ENCODE measurements around the gene PIP5KL1. TPM values are rescaled to one million over a fixed set of nuclear protein-coding genes. Genes with fewer than 3 reads are reported as not detected.

Gene PIP5KL1
- total and polyA plus RNA-seq, 4 donors, result 2.0 to 9.0 (median 4.9) TPM

DNA sequence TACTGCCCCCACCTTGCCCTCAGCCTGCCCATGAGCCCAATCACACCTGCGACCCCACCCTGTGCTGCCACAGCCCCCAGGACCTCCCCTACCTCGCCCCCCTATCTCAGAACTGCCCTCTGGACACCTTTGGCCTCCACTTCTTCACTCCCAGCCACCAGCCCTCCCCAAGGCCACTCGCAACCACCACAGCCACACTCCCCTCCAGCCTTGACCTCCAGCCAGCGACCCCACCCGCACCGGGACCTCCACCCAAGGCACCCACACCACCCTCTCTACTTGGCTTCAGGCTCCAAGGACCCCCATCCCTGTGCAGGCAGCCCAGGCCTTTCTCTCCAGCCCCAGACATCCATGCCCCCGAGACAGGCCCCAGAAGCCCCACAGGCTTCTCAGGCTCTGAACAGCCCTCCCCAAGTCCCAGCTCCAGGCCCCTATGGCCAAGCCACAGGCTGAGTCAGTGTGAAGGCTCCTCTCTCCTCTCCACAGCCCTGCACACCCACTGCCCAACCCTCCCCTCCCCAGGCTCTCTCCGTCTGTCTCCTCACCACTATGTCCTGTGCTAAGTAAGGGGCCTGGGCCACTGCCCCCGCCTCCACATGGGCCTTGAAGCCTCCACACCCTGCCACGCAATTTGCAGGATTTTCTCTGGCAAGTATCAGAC lies 55.1 kb downstream of the PIP5KL1 start:
- DNase-seq (no peak), ATAC-seq (ENCODE audit: insufficient read depth, low FRiP score) (no peak)
- peak overlapping the region; percentile 38 to 64 for H3K27ac ChIP-seq (ENCODE audit: low read depth in 1 of 2, low read length in 1 of 2)
- peaks cover 0 to 44% (median 20%) of the 10 kb centered on the region in 5 donors for H3K4me1 ChIP-seq (ENCODE audit: control insufficient read depth in 5 of 5, insufficient read depth in 5 of 5, low read length in 5 of 5)
- H3K27me3 ChIP-seq (ENCODE audit: control insufficient read depth in 3 of 3, insufficient read depth in 3 of 3, low read length in 2 of 3), result no peaks in the 10 kb centered on the region
- no peak overlapping the region for H3K4me3 ChIP-seq
- no peaks in the 10 kb centered on the region for H3K9me3 ChIP-seq (ENCODE audit: control insufficient read depth in 4 of 4, insufficient read depth in 3 of 4, low read length in 3 of 4)
- TF ChIP-seq, protein P1, sequence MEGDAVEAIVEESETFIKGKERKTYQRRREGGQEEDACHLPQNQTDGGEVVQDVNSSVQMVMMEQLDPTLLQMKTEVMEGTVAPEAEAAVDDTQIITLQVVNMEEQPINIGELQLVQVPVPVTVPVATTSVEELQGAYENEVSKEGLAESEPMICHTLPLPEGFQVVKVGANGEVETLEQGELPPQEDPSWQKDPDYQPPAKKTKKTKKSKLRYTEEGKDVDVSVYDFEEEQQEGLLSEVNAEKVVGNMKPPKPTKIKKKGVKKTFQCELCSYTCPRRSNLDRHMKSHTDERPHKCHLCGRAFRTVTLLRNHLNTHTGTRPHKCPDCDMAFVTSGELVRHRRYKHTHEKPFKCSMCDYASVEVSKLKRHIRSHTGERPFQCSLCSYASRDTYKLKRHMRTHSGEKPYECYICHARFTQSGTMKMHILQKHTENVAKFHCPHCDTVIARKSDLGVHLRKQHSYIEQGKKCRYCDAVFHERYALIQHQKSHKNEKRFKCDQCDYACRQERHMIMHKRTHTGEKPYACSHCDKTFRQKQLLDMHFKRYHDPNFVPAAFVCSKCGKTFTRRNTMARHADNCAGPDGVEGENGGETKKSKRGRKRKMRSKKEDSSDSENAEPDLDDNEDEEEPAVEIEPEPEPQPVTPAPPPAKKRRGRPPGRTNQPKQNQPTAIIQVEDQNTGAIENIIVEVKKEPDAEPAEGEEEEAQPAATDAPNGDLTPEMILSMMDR (IDR thresholded peaks at IDR 0.05; ENCODE audit: control extremely low read depth, extremely low read depth), result no peak
- no peak overlapping the region for H3K9ac ChIP-seq (ENCODE audit: insufficient read depth in 1 of 2, low read length in 2 of 2)
- 70 to 81% methylated on average over 10 of the region's 10 CpGs for WGBS, 2 donors
- peaks cover 0 to 20% (median 6%) of the 10 kb centered on the region in 4 donors for H3K36me3 ChIP-seq (ENCODE audit: control insufficient read depth in 4 of 4, insufficient read depth in 4 of 4, low read length in 4 of 4)

DNA sequence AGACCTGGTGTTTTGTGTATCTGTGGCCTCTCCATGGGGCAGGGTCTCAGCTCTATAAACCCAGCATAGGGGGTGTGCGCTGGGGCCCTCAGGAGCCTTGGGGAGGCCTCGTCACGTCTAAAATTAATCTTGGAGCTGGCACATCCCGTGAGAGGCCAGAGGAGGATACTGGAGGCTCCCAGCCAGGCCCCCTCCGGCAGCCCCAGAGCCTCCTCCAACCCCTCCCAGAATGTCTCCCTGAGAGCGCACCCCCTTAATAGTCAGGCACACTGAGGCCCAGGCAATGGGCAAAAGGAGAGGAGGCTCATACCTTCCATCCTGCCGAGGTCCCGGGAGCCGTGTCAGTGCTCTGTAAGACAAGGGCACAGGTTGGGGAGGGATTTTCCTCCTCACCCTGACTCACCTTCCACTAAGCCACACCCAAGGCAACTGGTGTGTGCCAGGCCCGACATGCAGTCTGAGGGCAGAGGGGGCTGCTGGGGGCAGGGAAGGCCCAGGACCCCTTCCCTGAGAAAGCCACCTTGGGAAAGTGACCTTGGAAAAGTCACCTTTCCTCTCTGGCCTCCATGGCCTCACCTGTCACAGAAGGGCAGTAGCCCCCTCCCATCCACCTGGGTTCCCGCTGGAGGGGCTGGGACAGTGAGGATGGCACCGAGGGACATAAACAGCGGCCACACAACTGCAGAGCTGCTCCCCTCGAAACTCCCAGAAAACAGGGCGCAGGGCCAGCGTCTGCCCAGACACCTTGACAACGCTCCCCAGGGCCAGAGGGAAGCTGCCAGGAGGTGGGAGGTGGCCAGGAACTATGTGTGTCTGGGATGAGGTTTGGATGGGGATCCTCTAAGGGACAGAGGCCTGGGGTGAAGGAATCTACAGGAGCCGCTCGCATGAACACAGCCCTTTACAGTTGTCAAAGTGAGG lies 56.0 kb downstream of the PIP5KL1 start:
- peaks cover 0 to 20% (median 7%) of the 10 kb centered on the region in 4 donors for H3K36me3 ChIP-seq (ENCODE audit: control insufficient read depth in 4 of 4, insufficient read depth in 4 of 4, low read length in 4 of 4)
- WGBS, 2 donors, result 68 to 87% methylated on average over 18 to 19 of the region's 19 CpGs
- no peaks in the 10 kb centered on the region for H3K27me3 ChIP-seq (ENCODE audit: control insufficient read depth in 3 of 3, insufficient read depth in 3 of 3, low read length in 2 of 3)
- H3K9ac ChIP-seq (ENCODE audit: insufficient read depth in 1 of 2, low read length in 2 of 2), result no peak overlapping the region
- TF ChIP-seq, protein P1 (IDR thresholded peaks at IDR 0.05; ENCODE audit: control extremely low read depth, extremely low read depth), result no peak
- H3K4me3 ChIP-seq, result no peak overlapping the region
- H3K9me3 ChIP-seq (ENCODE audit: control insufficient read depth in 4 of 4, insufficient read depth in 3 of 4, low read length in 3 of 4), result no peaks in the 10 kb centered on the region
- ATAC-seq (ENCODE audit: insufficient read depth, low FRiP score) (no peak), DNase-seq (no peak)
- peaks cover 0 to 44% (median 20%) of the 10 kb centered on the region in 5 donors for H3K4me1 ChIP-seq (ENCODE audit: control insufficient read depth in 5 of 5, insufficient read depth in 5 of 5, low read length in 5 of 5)
- peak overlapping the region; percentile 38 to 64 for H3K27ac ChIP-seq (ENCODE audit: low read depth in 1 of 2, low read length in 1 of 2)

DNA sequence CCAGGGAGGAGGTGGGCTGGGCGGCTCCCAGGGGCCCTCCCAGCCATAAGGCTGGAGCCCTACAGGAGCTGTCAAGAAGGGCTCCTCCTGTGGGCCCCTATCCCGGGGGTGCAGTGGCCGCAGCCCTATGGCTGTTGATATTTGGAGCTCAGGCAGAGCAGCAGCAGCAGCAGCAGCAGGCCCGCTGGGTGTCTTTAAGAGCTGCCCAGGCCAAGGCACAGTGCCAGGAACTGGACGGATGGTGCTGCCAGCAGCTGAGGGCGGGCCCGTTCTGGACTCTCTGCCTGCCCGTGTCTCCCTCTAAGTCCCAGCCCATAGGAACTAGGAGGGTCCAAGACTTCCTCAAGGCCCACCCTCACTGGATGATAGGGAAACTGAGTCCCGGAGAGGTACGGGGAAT lies 56.7 kb downstream of the PIP5KL1 start:
- ATAC-seq (ENCODE audit: insufficient read depth, low FRiP score), result no peak
- H3K4me1 ChIP-seq (ENCODE audit: control insufficient read depth in 5 of 5, insufficient read depth in 5 of 5, low read length in 5 of 5), result peaks cover 0 to 44% (median 20%) of the 10 kb centered on the region in 5 donors
- no peak overlapping the region for H3K9ac ChIP-seq (ENCODE audit: insufficient read depth in 1 of 2, low read length in 2 of 2)
- DNase-seq, result peak; percentile 46 to 60 (median 49)
- no peak overlapping the region for H3K4me3 ChIP-seq
- H3K36me3 ChIP-seq (ENCODE audit: control insufficient read depth in 4 of 4, insufficient read depth in 4 of 4, low read length in 4 of 4), result peaks cover 0 to 22% (median 9%) of the 10 kb centered on the region in 4 donors
- TF ChIP-seq, protein P1 (IDR thresholded peaks at IDR 0.05; ENCODE audit: control extremely low read depth, extremely low read depth), result no peak
- 42 to 72% methylated on average over 8 to 10 of the region's 10 CpGs for WGBS, 2 donors
- H3K9me3 ChIP-seq (ENCODE audit: control insufficient read depth in 4 of 4, insufficient read depth in 3 of 4, low read length in 3 of 4), result no peaks in the 10 kb centered on the region
- H3K27ac ChIP-seq (ENCODE audit: low read depth in 1 of 2, low read length in 1 of 2), result peak overlapping the region; percentile 38 to 64
- no peaks in the 10 kb centered on the region for H3K27me3 ChIP-seq (ENCODE audit: control insufficient read depth in 3 of 3, insufficient read depth in 3 of 3, low read length in 2 of 3)
